CD4-positive, alpha-beta T cell (primary cell): ENCODE measurements around the gene CDHR3. TPM values are rescaled to one million over a fixed set of nuclear protein-coding genes. Genes with fewer than 3 reads are reported as not detected.

Source experiments
- ATAC-seq: fragments of 200-7000 bp; cut with Tn5 transposase; one replicate; pipeline ENCODE4 v1.10.0; 2022; ENCODE audit warnings: mild to moderate bottlenecking; ENCODE audit not compliant: poor library complexity
- CTCF ChIA-PET: fragments of 350-600 bp; sonication (Branson Sonifier 250); formaldehyde crosslinking; loops from one replicate; lab custom pipeline; 2021; ENCODE audit warnings: antibody characterized with exemption, inconsistent platforms; lab: Charles Lee
- POLR2A ChIA-PET: fragments of 350-600 bp; sonication (Branson Sonifier 250); formaldehyde crosslinking; loops from one replicate; lab custom pipeline; 2021; ENCODE audit warnings: antibody characterized with exemption, inconsistent platforms; lab: Charles Lee
- DNase-seq, 14 experiments: peaks; one replicate each; pipeline ENCODE4 v3.0.0-alpha.2; 2013 to 2020; ENCODE audit warnings: mixed read lengths in 2 of 14
- H3K27ac ChIP-seq, 2 donors: one replicate each; pipeline versions ENCODE4 v1.5.1 to v1.7.0; 2013; ENCODE audit warnings: low read length in 2 of 2, low read depth in 1 of 2, mild to moderate bottlenecking in 1 of 2
- H3K27me3 ChIP-seq, 2 experiments: 1 replicate in 1 of 2; 2 replicates in 1 of 2; pipeline versions ENCODE4 v1.6.1 to v1.7.0; 2013; ENCODE audit warnings: low read length in 2 of 2, control low read depth in 1 of 2, mild to moderate bottlenecking in 1 of 2, moderate library complexity in 1 of 2; ENCODE audit not compliant: insufficient read depth in 2 of 2, control insufficient read depth in 1 of 2
- H3K36me3 ChIP-seq: one replicate; pipeline ENCODE4 v1.6.1; 2013; ENCODE audit warnings: low read length, control low read depth; ENCODE audit not compliant: insufficient read depth
- H3K4me1 ChIP-seq: one replicate; pipeline ENCODE4 v1.6.1; 2013; ENCODE audit warnings: low read length, control low read depth; ENCODE audit not compliant: insufficient read depth
- H3K4me3 ChIP-seq: one replicate; pipeline ENCODE4 v1.5.1; 2013; ENCODE audit warnings: mild to moderate bottlenecking, low read length, moderate library complexity
- H3K9me3 ChIP-seq, 2 experiments: 1 replicate in 1 of 2; 2 replicates in 1 of 2; pipeline versions ENCODE4 v1.6.1 to v1.7.0; 2013; ENCODE audit warnings: low read length in 2 of 2, mild to moderate bottlenecking in 2 of 2, control low read depth in 1 of 2, moderate library complexity in 1 of 2; ENCODE audit not compliant: control insufficient read depth in 1 of 2, insufficient read depth in 1 of 2
- H3K27ac Mint-ChIP-seq: one replicate; pipeline ENCODE4 v1.8.0; 2020; ENCODE audit warnings: mixed read lengths
- H3K27me3 Mint-ChIP-seq: one replicate; pipeline ENCODE4 v1.8.0; 2021; ENCODE audit warnings: mixed read lengths
- H3K36me3 Mint-ChIP-seq: one replicate; pipeline ENCODE4 v1.8.0; 2021; ENCODE audit warnings: low read depth, mixed read lengths
- H3K4me1 Mint-ChIP-seq: one replicate; pipeline ENCODE4 v1.8.0; 2021; ENCODE audit warnings: low read depth, mixed read lengths
- H3K4me3 Mint-ChIP-seq: one replicate; pipeline ENCODE4 v1.8.0; 2020; ENCODE audit warnings: mild to moderate bottlenecking, mixed read lengths
- H3K9me3 Mint-ChIP-seq: one replicate; pipeline ENCODE4 v1.8.0; 2020; ENCODE audit warnings: mixed read lengths
- intact Hi-C, 2 experiments: fragments of 100-400 bp; cut with DNase I in 1 of 2; cut with micrococcal nuclease in 1 of 2; formaldehyde crosslinking; loops; one replicate each; pipeline versions ENCODE4 v1.15.1 to v1.9.0; 2023 to 2025; cut with DNase I, micrococcal nuclease
- total RNA-seq, 174 experiments: library from RNA in 2 of 174; stranded (reverse) in 2 of 174; gene quantifications; one replicate each; pipeline ENCODE4 v1.2.3 and lab custom pipeline; 2021 to 2026
- TF ChIP-seq, protein P1 (sequence below): fragments of 200-600 bp; IDR thresholded peaks from one replicate; pipeline ENCODE4 v1.8.0; 2022; ENCODE audit warnings: antibody characterized with exemption, mild to moderate bottlenecking

CDHR3 gene
- total RNA-seq, 2 experiments from 2014 or later = 10.3 to 12.2 TPM

- Mint-ChIP-seq H3K9me3 (no peaks in the 10 kb centered on the region), H3K4me3 (no peak overlapping the region), H3K36me3 (no peaks in the 10 kb centered on the region), H3K27me3 (no peaks in the 10 kb centered on the region), H3K4me1 (no peaks in the 10 kb centered on the region), H3K27ac (no peak overlapping the region)
- no peak for DNase-seq
- Histone ChIP-seq H3K9me3 (no peaks in the 10 kb centered on the region), H3K27me3 (no peaks in the 10 kb centered on the region), H3K27ac (no peak overlapping the region), H3K4me3 (no peak overlapping the region), H3K4me1 (no peaks in the 10 kb centered on the region), H3K36me3 (no peaks in the 10 kb centered on the region)
- no peak for ATAC-seq
- ChIA-PET CTCF (no interaction called here), POLR2A (no interaction called here)
- TF ChIP-seq, protein P1, sequence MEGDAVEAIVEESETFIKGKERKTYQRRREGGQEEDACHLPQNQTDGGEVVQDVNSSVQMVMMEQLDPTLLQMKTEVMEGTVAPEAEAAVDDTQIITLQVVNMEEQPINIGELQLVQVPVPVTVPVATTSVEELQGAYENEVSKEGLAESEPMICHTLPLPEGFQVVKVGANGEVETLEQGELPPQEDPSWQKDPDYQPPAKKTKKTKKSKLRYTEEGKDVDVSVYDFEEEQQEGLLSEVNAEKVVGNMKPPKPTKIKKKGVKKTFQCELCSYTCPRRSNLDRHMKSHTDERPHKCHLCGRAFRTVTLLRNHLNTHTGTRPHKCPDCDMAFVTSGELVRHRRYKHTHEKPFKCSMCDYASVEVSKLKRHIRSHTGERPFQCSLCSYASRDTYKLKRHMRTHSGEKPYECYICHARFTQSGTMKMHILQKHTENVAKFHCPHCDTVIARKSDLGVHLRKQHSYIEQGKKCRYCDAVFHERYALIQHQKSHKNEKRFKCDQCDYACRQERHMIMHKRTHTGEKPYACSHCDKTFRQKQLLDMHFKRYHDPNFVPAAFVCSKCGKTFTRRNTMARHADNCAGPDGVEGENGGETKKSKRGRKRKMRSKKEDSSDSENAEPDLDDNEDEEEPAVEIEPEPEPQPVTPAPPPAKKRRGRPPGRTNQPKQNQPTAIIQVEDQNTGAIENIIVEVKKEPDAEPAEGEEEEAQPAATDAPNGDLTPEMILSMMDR = no peak
- intact Hi-C loops = no loop called here
These were observed 15.0 kb downstream of the CDHR3 start for GRCh38 chr7:105978035-105978434.

DNA sequence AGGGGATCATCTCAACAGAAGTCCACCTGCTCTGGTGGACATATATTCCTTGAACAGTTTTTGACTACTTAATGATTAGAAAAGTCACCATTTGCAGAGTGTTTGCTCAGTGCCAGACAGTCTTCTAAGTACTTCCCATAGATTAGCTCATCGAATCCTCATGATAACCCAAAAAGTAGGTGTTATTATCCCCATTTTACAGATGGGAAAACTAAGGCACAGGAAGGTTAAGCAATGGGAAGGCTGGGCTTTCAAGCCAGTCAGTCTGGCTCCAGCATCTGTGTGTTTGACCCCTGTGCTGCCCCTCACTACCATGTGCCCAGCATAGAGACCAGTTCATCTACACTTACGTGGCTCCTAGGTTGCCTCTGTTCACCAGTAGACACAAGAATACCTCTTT, 15.9 kb downstream of the CDHR3 start:
- CTCF ChIA-PET = no interaction called here
- ATAC-seq = no peak
- no peaks in the 10 kb centered on the region for H3K27me3 Mint-ChIP-seq

DNA sequence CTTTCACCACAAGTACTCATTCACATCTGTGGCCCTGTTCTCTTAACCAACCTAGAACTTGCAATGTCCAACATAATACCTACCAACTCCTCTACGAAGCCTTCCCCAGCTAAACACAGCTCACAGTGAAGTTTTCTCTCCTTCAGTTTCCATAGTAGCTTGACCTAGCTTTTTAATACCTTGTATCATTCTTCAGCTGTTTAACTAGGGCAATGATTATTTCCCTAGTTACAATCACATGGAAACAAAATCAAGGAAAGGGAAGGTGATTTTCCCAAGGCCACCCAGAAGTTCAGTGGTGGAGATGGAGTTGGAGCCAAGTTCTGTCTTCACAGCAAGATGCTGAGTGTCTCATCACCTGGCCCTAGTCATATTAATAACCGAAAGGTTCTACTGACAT, 16.3 kb downstream of the CDHR3 start:
- TF ChIP-seq, protein P1 = no peak
- H3K27me3 ChIP-seq = no peaks in the 10 kb centered on the region
- H3K27ac Mint-ChIP-seq = no peak overlapping the region
- CTCF ChIA-PET = no interaction called here
- no peak overlapping the region for H3K4me3 Mint-ChIP-seq
- no peaks in the 10 kb centered on the region for H3K9me3 Mint-ChIP-seq
- intact Hi-C loops = no loop called here
- POLR2A ChIA-PET = no interaction called here
- no peaks in the 10 kb centered on the region for H3K4me1 Mint-ChIP-seq
- no peaks in the 10 kb centered on the region for H3K36me3 Mint-ChIP-seq
- no peaks in the 10 kb centered on the region for H3K4me1 ChIP-seq
- DNase-seq (no peak), ATAC-seq (no peak)
- H3K4me3 ChIP-seq = no peak overlapping the region
- no peaks in the 10 kb centered on the region for H3K9me3 ChIP-seq
- no peaks in the 10 kb centered on the region for H3K27me3 Mint-ChIP-seq
- H3K36me3 ChIP-seq = no peaks in the 10 kb centered on the region
- no peak overlapping the region for H3K27ac ChIP-seq

More for the DNA sequence above, 15.9 kb downstream of the CDHR3 start:
- H3K36me3 ChIP-seq = no peaks in the 10 kb centered on the region
- H3K4me1 ChIP-seq = no peaks in the 10 kb centered on the region
- Mint-ChIP-seq H3K36me3 (no peaks in the 10 kb centered on the region), H3K27ac (no peak overlapping the region), H3K4me3 (no peak overlapping the region), H3K9me3 (no peaks in the 10 kb centered on the region), H3K4me1 (no peaks in the 10 kb centered on the region)
- TF ChIP-seq, protein P1 = no peak
- no peaks in the 10 kb centered on the region for H3K27me3 ChIP-seq
- intact Hi-C loops = no loop called here
- no peak overlapping the region for H3K27ac ChIP-seq
- H3K9me3 ChIP-seq = no peaks in the 10 kb centered on the region
- no peak overlapping the region for H3K4me3 ChIP-seq
- DNase-seq = no peak
- POLR2A ChIA-PET = no interaction called here
